GM18526 (cell line): Measurements from ENCODE around the gene SEMA4D.

Experiments
- POLR2A ChIP-seq: IDR thresholded peaks from 3 replicates; pipeline ENCODE4 v1.6.1; 2011; ENCODE audit not compliant: insufficient read length; ENCODE audit errors: extremely low read depth

SEMA4D gene

GRCh38 chr9:89358376-89358916 is 139.5 kb downstream of the SEMA4D start:
- no peak for TF ChIP-seq POLR2A

GRCh38 chr9:89357331-89358197 is 140.3 kb downstream of the SEMA4D start:
- TF ChIP-seq POLR2A, result no peak

GRCh38 chr9:89356782-89357181 is 141.1 kb downstream of the SEMA4D start:
- TF ChIP-seq POLR2A, result no peak

GRCh38 chr9:89354471-89354870 is 143.4 kb downstream of the SEMA4D start:
- TF ChIP-seq POLR2A, result no peak

- no peak for TF ChIP-seq POLR2A
These were observed 143.9 kb downstream of the SEMA4D start for GRCh38 chr9:89353989-89354388.

- TF ChIP-seq POLR2A, result no peak
These were observed 144.9 kb downstream of the SEMA4D start for GRCh38 chr9:89352874-89353649.

GRCh38 chr9:89352451-89352850 is 145.5 kb downstream of the SEMA4D start:
- no peak for TF ChIP-seq POLR2A

- no peak for TF ChIP-seq POLR2A
These were observed 146.2 kb downstream of the SEMA4D start for GRCh38 chr9:89351584-89352300.

- TF ChIP-seq POLR2A, result no peak
These were observed 146.8 kb downstream of the SEMA4D start for GRCh38 chr9:89350988-89351557.

GRCh38 chr9:89349607-89350006 is 148.3 kb downstream of the SEMA4D start:
- TF ChIP-seq POLR2A, result no peak

- no peak for TF ChIP-seq POLR2A
These were observed 150.3 kb downstream of the SEMA4D start for GRCh38 chr9:89347651-89348050.

GRCh38 chr9:89346696-89347095 is 151.2 kb downstream of the SEMA4D start:
- TF ChIP-seq POLR2A, result no peak

GRCh38 chr9:89345476-89345875 is 152.4 kb downstream of the SEMA4D start:
- TF ChIP-seq POLR2A, result no peak

- no peak for TF ChIP-seq POLR2A
These were observed 155.0 kb downstream of the SEMA4D start for GRCh38 chr9:89342948-89343347.

- TF ChIP-seq POLR2A, result no peak
These were observed 155.7 kb downstream of the SEMA4D start for GRCh38 chr9:89342213-89342612.

- TF ChIP-seq POLR2A, result no peak
These were observed 157.6 kb downstream of the SEMA4D start for GRCh38 chr9:89340332-89340731.

- no peak for TF ChIP-seq POLR2A
These were observed 158.1 kb downstream of the SEMA4D start for GRCh38 chr9:89339807-89340206.
